ENCODE results near the gene TPCN2.

- TF ChIP-seq CTCF (conservative IDR thresholded peaks at IDR 0.05 in 1 of 2, IDR thresholded peaks at IDR 0.05 in 1 of 2; ENCODE audit: extremely low read depth in 1 of 2, insufficient read depth in 1 of 2, low read depth in 1 of 2, low read length in 2 of 2) (no peak), EZH2 (IDR thresholded peaks at IDR 0.05; ENCODE audit: borderline replicate concordance, low read length) (no peak)
Observed at GRCh38 chr11:69123593-69124545, 75.1 kb downstream of the TPCN2 start.
